AG04449 (cell line): ENCODE data around the gene ARHGAP26.

Source experiments
- CTCF ChIA-PET: fragments of 350-600 bp; formaldehyde crosslinking; extraction: SDS; loops from one replicate; lab custom pipeline; 2021; ENCODE audit warnings: antibody characterized with exemption; lab: Yijun Ruan, JAX
- POLR2A ChIA-PET: fragments of 400-600, 350-600 bp; formaldehyde crosslinking; extraction: SDS; loops from one replicate; lab custom pipeline; 2020; ENCODE audit warnings: antibody characterized with exemption, inconsistent platforms; lab: Yijun Ruan, JAX
- DNase-seq: peaks from one replicate; pipeline ENCODE4 v3.0.0-alpha.2; 2010; ENCODE audit warnings: low read depth, low spot score
- H3K4me3 ChIP-seq: 2 replicates; pipeline ENCODE4 v1.5.1; 2011; ENCODE audit warnings: low read depth, mild to moderate bottlenecking, control low read depth, low read length
- TF ChIP-seq, protein P1 (sequence below): IDR thresholded peaks from one replicate; pipeline ENCODE4 v1.5.1; 2011; ENCODE audit warnings: mild to moderate bottlenecking, moderate library complexity, low read length, control low read depth, inconsistent platforms; ENCODE audit not compliant: insufficient read depth; ENCODE audit errors: missing control alignments

ARHGAP26 gene

DNA sequence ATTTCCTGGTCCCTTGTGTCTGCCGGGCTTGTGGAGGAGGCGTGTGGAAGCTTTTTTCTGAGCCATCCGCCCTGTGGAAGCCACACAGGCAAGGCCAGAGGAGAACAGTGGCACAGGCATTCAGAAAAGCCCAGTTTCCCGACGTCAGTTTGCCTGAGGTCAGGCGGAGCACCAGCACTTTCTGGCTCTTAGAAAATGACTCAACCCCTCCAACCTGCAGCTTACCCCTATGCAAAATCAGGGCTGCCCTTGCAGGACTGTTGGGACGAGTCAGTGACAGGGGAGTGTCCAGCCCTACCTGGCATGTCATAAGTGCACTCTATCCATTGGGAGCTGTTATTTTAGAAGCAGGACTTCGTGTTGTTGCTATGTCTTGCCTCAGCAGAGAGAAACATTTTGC, 417.3 kb downstream of the ARHGAP26 start:
- ChIA-PET POLR2A (no interaction called here), CTCF (interaction anchor here (1.1 to 1.9 kb wide), 3 partner anchors 9 to 23 kb away, joined by 3 to 5 read pairs (median 4); no protein-coding TSS in a partner anchor)
- no peak for DNase-seq
- TF ChIP-seq, protein P1, sequence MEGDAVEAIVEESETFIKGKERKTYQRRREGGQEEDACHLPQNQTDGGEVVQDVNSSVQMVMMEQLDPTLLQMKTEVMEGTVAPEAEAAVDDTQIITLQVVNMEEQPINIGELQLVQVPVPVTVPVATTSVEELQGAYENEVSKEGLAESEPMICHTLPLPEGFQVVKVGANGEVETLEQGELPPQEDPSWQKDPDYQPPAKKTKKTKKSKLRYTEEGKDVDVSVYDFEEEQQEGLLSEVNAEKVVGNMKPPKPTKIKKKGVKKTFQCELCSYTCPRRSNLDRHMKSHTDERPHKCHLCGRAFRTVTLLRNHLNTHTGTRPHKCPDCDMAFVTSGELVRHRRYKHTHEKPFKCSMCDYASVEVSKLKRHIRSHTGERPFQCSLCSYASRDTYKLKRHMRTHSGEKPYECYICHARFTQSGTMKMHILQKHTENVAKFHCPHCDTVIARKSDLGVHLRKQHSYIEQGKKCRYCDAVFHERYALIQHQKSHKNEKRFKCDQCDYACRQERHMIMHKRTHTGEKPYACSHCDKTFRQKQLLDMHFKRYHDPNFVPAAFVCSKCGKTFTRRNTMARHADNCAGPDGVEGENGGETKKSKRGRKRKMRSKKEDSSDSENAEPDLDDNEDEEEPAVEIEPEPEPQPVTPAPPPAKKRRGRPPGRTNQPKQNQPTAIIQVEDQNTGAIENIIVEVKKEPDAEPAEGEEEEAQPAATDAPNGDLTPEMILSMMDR, result no peak
- H3K4me3 ChIP-seq, result no peak overlapping the region

- no peak overlapping the region for H3K4me3 ChIP-seq
- TF ChIP-seq, protein P1, result no peak
- CTCF ChIA-PET, result interaction anchor here (1.0 to 1.9 kb wide), 4 partner anchors 9 to 17 kb away, joined by 3 to 5 read pairs (median 3); no protein-coding TSS in a partner anchor
- POLR2A ChIA-PET, result no interaction called here
- DNase-seq, result no peak
Observed at GRCh38 chr5:143188083-143188482, 417.9 kb downstream of the ARHGAP26 start.

DNA sequence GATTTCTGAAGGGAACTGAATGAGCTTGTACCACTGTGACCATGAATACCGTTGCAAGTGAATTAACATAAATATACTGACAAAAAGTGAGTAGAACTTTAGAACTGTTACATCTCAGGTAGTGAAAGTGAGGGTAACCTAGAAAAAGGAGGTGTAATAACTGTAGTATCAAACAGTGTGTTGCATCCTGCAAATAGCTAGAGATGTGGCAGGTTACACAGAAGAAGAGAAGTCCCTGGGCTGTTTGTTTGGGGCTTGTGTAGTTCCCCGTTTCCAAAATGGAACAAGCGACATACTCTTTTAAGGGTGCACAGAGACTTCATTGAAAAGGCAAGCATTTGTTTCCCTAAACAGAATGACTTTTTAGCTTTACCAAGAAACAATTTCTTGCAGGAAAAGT, 418.5 kb downstream of the ARHGAP26 start:
- no peak overlapping the region for H3K4me3 ChIP-seq
- TF ChIP-seq, protein P1, result no peak
- POLR2A ChIA-PET, result no interaction called here
- CTCF ChIA-PET, result interaction anchor here (1.0 to 1.9 kb wide), 5 partner anchors 8 to 16 kb away, joined by 3 to 5 read pairs (median 3); no protein-coding TSS in a partner anchor
- no peak for DNase-seq

GRCh38 chr5:143190260-143190810, 420.2 kb downstream of the ARHGAP26 start:
- CTCF ChIA-PET, result no interaction called here
- no peak overlapping the region for H3K4me3 ChIP-seq
- POLR2A ChIA-PET, result no interaction called here
- no peak for DNase-seq
- TF ChIP-seq, protein P1, result no peak

DNA sequence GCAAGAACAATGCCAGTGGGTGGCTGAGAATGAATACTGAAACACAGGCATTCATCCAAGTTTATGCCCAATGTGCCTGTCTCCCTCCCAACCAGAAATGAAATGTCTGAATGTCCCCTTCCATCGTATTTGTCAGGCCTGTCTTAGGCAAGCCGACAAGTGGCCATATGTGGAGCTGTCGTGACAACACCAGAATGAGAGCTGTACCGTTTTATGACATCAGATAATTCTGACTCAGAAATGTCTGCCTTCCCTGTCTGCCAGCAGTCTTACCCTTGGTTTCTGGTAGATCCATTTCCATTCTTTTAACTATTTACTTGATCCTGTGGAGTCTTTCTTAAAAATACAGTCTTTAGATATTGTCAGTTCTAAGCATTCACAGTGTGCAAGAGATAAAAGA, 421.5 kb downstream of the ARHGAP26 start:
- DNase-seq, result no peak
- ChIA-PET CTCF (no interaction called here), POLR2A (no interaction called here)
- no peak overlapping the region for H3K4me3 ChIP-seq
- TF ChIP-seq, protein P1, result no peak

DNA sequence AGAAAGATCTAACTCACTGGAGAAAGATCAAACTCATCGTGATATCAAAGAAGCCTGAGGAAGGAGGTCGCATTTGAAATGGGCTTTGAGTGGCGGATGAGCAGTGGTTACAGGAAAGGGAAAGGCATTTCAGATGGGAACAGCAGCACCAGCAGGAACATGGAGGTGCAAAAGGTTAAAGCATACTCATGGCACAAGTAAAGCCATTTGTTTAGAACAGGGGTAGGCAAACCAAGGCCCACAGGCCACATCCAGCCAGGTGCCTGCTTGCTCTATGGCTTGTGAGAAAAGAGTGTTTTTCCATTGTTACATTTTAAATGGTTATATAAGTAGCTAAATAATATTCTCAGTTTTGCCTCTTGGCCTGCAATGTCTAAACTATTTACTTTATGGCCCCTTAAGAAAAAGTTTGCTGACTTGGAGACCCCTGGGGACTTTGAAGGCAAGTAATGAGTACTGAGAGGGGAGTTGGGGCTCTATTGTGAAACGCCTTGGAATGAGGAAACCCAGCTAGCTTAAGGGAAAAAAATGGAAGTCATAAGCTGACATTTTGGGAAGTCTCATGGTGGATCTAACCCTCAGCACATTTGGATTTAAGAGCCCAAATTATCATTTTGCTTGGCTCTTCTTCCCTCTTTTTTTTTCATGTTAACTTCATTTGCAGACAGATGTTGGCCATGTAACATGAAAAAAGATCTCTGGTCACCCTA, 422.2 kb downstream of the ARHGAP26 start:
- ChIA-PET POLR2A (interaction anchor here (0.5 kb wide), 1 partner anchor 159 kb away, joined by 3 read pairs; no protein-coding TSS in a partner anchor), CTCF (interaction anchor here (0.6 kb wide), 1 partner anchor 1270 kb away, joined by 3 read pairs; no protein-coding TSS in a partner anchor)
- no peak for DNase-seq
- TF ChIP-seq, protein P1, result no peak
- no peak overlapping the region for H3K4me3 ChIP-seq
